Neural progenitor cell (in vitro differentiated cells): ENCODE data around the gene BOK. TPM values are rescaled to one million over a fixed set of nuclear protein-coding genes. Genes with fewer than 3 reads are reported as not detected.
"Not testable (repeated sequence)": the region's sequence is repeated elsewhere in the genome, so short reads cannot be mapped to it uniquely, and the experiment has no call there.

Experiments used
- DNase-seq: peaks from one replicate; pipeline ENCODE4 v3.0.0-alpha.2; 2016; ENCODE audit warnings: low spot score
- H2AFZ ChIP-seq: fragments of 200-600 bp; sonication (generic); replicated peaks from 2 replicates; pipeline ENCODE4 v1.6.1; 2016; ENCODE audit warnings: antibody characterized with exemption
- H3F3A ChIP-seq: fragments of 200-600 bp; sonication (generic); 2 replicates; pipeline ENCODE4 v1.6.1; 2016; ENCODE audit warnings: antibody characterized with exemption, low read depth
- H3K27ac ChIP-seq: fragments of 200-600 bp; sonication (generic); 2 replicates; pipeline ENCODE4 v1.5.1; 2016; ENCODE audit warnings: mild to moderate bottlenecking
- H3K27me3 ChIP-seq: fragments of 200-600 bp; sonication (generic); 2 replicates; pipeline ENCODE4 v1.6.1; 2016; ENCODE audit warnings: mild to moderate bottlenecking, moderate library complexity
- H3K36me3 ChIP-seq: fragments of 200-600 bp; sonication (generic); 2 replicates; pipeline ENCODE4 v1.5.1; 2016
- H3K4me1 ChIP-seq: fragments of 200-600 bp; sonication (generic); 2 replicates; pipeline ENCODE4 v1.6.1; 2016; ENCODE audit warnings: mixed run types
- H3K4me2 ChIP-seq: fragments of 200-600 bp; sonication (generic); 2 replicates; pipeline ENCODE4 v1.6.1; 2016
- H3K4me3 ChIP-seq: fragments of 200-600 bp; sonication (generic); 2 replicates; pipeline ENCODE4 v1.5.1; 2016
- H3K79me2 ChIP-seq: fragments of 200-600 bp; sonication (generic); 2 replicates; pipeline ENCODE4 v1.6.1; 2016; ENCODE audit warnings: low read depth
- H3K9ac ChIP-seq: fragments of 200-600 bp; sonication (generic); 2 replicates; pipeline ENCODE4 v1.6.1; 2016
- H3K9me3 ChIP-seq: fragments of 200-600 bp; sonication (generic); 2 replicates; pipeline ENCODE4 v1.5.1; 2016; ENCODE audit warnings: low read depth
- H4K20me1 ChIP-seq: fragments of 200-600 bp; sonication (generic); 2 replicates; pipeline ENCODE4 v1.6.1; 2016; ENCODE audit warnings: low read depth
- H3K27ac Mint-ChIP-seq: 3 replicates; pipeline ENCODE4 v1.8.0; 2021; ENCODE audit warnings: mixed read lengths
- H3K27me3 Mint-ChIP-seq: 2 replicates; pipeline ENCODE4 v1.8.0; 2022; ENCODE audit warnings: low read depth, mild to moderate bottlenecking, inconsistent platforms, moderate library complexity, mixed read lengths; ENCODE audit not compliant: insufficient read depth
- H3K36me3 Mint-ChIP-seq: 3 replicates; pipeline ENCODE4 v1.8.0; 2021; ENCODE audit warnings: mixed read lengths
- H3K4me1 Mint-ChIP-seq: 3 replicates; pipeline ENCODE4 v1.8.0; 2021; ENCODE audit warnings: mixed read lengths
- H3K4me3 Mint-ChIP-seq: 3 replicates; pipeline ENCODE4 v1.8.0; 2021; ENCODE audit warnings: mild to moderate bottlenecking, moderate library complexity, mixed read lengths
- H3K9me3 Mint-ChIP-seq: 3 replicates; pipeline ENCODE4 v1.8.0; 2020; ENCODE audit warnings: mixed read lengths
- CTCF ChIP-seq: fragments of 200-600 bp; sonication (generic); IDR thresholded peaks from 2 replicates; pipeline ENCODE4 v1.5.1; 2017; ENCODE audit warnings: antibody characterized with exemption, mild to moderate bottlenecking
- EZH2 ChIP-seq: fragments of 200-600 bp; sonication (generic); IDR thresholded peaks from 2 replicates; pipeline ENCODE4 v1.6.1; 2017; ENCODE audit warnings: antibody characterized with exemption, mild to moderate bottlenecking, moderate library complexity
- EZH2phosphoT487 ChIP-seq: fragments of 200-600 bp; sonication (generic); IDR thresholded peaks from 2 replicates; pipeline ENCODE4 v1.6.1; 2017; ENCODE audit warnings: antibody characterized with exemption
- total RNA-seq: library from RNA; depleted of rRNA; stranded (reverse); fragments of >200 nt; gene quantifications from 2 replicates; pipeline ENCODE4 v1.2.3, GENCODE V29; 2015; ENCODE audit warnings: low replicate concordance

The BOK gene
- total RNA-seq, 1 donor from 2014 or later: 2.0 TPM

GRCh38 chr2:241564596-241565410 is 6.3 kb downstream of the BOK start:
- Histone ChIP-seq H4K20me1 (peaks cover 9% of the 10 kb centered on the region), H3K27me3 (peaks cover 12% of the 10 kb centered on the region), H3K4me3 (no peak overlapping the region), H3K79me2 (no peaks in the 10 kb centered on the region), H3K27ac (no peak overlapping the region), H3F3A (peaks cover 12% of the 10 kb centered on the region), H2AFZ (no peak overlapping the region), H3K4me2 (no peak overlapping the region), H3K36me3 (no peaks in the 10 kb centered on the region), H3K4me1 (peaks cover 6% of the 10 kb centered on the region), H3K9ac (no peak overlapping the region), H3K9me3 (no peaks in the 10 kb centered on the region)
- H3K27ac Mint-ChIP-seq: no peak overlapping the region
- DNase-seq: no peak
- no peak for TF ChIP-seq EZH2
- no peak for TF ChIP-seq EZH2phosphoT487
- TF ChIP-seq CTCF: no peak
- peaks cover 3% of the 10 kb centered on the region for H3K4me1 Mint-ChIP-seq
- H3K4me3 Mint-ChIP-seq: no peak overlapping the region
- no peaks in the 10 kb centered on the region for H3K9me3 Mint-ChIP-seq
- H3K36me3 Mint-ChIP-seq: peaks cover 3% of the 10 kb centered on the region
- no peaks in the 10 kb centered on the region for H3K27me3 Mint-ChIP-seq

GRCh38 chr2:241565411-241565810 is 6.9 kb downstream of the BOK start:
- H3K9me3 ChIP-seq: no peaks in the 10 kb centered on the region
- no peak overlapping the region for H3K4me3 ChIP-seq
- H3K4me2 ChIP-seq: no peak overlapping the region
- Mint-ChIP-seq H3K36me3 (peaks cover 3% of the 10 kb centered on the region), H3K9me3 (no peaks in the 10 kb centered on the region), H3K27me3 (no peaks in the 10 kb centered on the region), H3K27ac (no peak overlapping the region), H3K4me1 (peaks cover 3% of the 10 kb centered on the region), H3K4me3 (no peak overlapping the region)
- DNase-seq: no peak
- H3K27me3 ChIP-seq: peaks cover 11% of the 10 kb centered on the region
- no peaks in the 10 kb centered on the region for H3K79me2 ChIP-seq
- no peak overlapping the region for H3K27ac ChIP-seq
- H3K4me1 ChIP-seq: peaks cover 5% of the 10 kb centered on the region
- no peak for TF ChIP-seq CTCF
- no peak for TF ChIP-seq EZH2
- no peak for TF ChIP-seq EZH2phosphoT487
- H3K36me3 ChIP-seq: no peaks in the 10 kb centered on the region
- H3F3A ChIP-seq: peaks cover 8% of the 10 kb centered on the region
- H2AFZ ChIP-seq: no peak overlapping the region
- H3K9ac ChIP-seq: no peak overlapping the region
- peaks cover 12% of the 10 kb centered on the region for H4K20me1 ChIP-seq

- H3K27ac ChIP-seq, H3K27ac Mint-ChIP-seq, H2AFZ ChIP-seq, H3K9me3 Mint-ChIP-seq, H3F3A ChIP-seq, DNase-seq, H3K4me2 ChIP-seq, H3K9me3 ChIP-seq, H3K4me3 Mint-ChIP-seq, H3K4me1 Mint-ChIP-seq, H3K4me1 ChIP-seq, H3K4me3 ChIP-seq, H3K36me3 ChIP-seq, H3K27me3 Mint-ChIP-seq, H3K79me2 ChIP-seq, H3K9ac ChIP-seq, H3K36me3 Mint-ChIP-seq: not testable (repeated sequence)
- Histone ChIP-seq H4K20me1 (peaks cover 12% of the 10 kb centered on the region), H3K27me3 (peaks cover 11% of the 10 kb centered on the region)
Measured at GRCh38 chr2:241566021-241566420, 7.5 kb downstream of the BOK start.

- Histone ChIP-seq H3K4me1 (peaks cover 5% of the 10 kb centered on the region), H3K27me3 (peaks cover 11% of the 10 kb centered on the region), H3K4me2 (no peak overlapping the region), H3K9me3 (no peaks in the 10 kb centered on the region), H3K27ac (no peak overlapping the region), H4K20me1 (peaks cover 12% of the 10 kb centered on the region), H3K9ac (no peak overlapping the region), H3K79me2 (no peaks in the 10 kb centered on the region), H3K36me3 (no peaks in the 10 kb centered on the region), H3F3A (peaks cover 7% of the 10 kb centered on the region), H2AFZ (no peak overlapping the region), H3K4me3 (no peak overlapping the region)
- Mint-ChIP-seq H3K36me3 (peaks cover 6% of the 10 kb centered on the region), H3K4me3 (no peak overlapping the region), H3K9me3 (no peaks in the 10 kb centered on the region), H3K27me3 (peaks cover under 1% of the 10 kb centered on the region), H3K4me1 (peaks cover 3% of the 10 kb centered on the region), H3K27ac (no peak overlapping the region)
- no peak for TF ChIP-seq CTCF
- DNase-seq: no peak
Measured at GRCh38 chr2:241566468-241566867, 7.9 kb downstream of the BOK start.

GRCh38 chr2:241567266-241567665 is 8.7 kb downstream of the BOK start:
- not testable (repeated sequence) for H3K4me3 ChIP-seq, H3K9ac ChIP-seq, H3K36me3 Mint-ChIP-seq, H3K36me3 ChIP-seq, H3K4me1 Mint-ChIP-seq, H3K27ac ChIP-seq, H3K27ac Mint-ChIP-seq, H3K27me3 Mint-ChIP-seq, H3K4me3 Mint-ChIP-seq, DNase-seq, H3F3A ChIP-seq, H2AFZ ChIP-seq, H3K4me1 ChIP-seq, H3K79me2 ChIP-seq, H3K9me3 Mint-ChIP-seq, H3K9me3 ChIP-seq, H3K4me2 ChIP-seq
- peaks cover 12% of the 10 kb centered on the region for H4K20me1 ChIP-seq
- peaks cover 11% of the 10 kb centered on the region for H3K27me3 ChIP-seq
